HepG2 (cell line): ENCODE measurements around the gene SPRYD4. TPM values are rescaled to one million over a fixed set of nuclear protein-coding genes. Genes with fewer than 3 reads are reported as not detected.

Experiments
- ARNT ChIP-seq: fragments of 450-650 bp; IDR thresholded peaks from 2 replicates; pipeline ENCODE4 v1.6.1; 2017
- ASH2L ChIP-seq: fragments of 300-600, 200-600 bp; sonication (generic); IDR thresholded peaks from 2 replicates; pipeline ENCODE4 v1.7.0; 2017; ENCODE audit warnings: low read depth, mild to moderate bottlenecking, moderate library complexity, mixed read lengths, low read length; ENCODE audit not compliant: insufficient read length
- BRCA1 ChIP-seq: sonication (generic); formaldehyde crosslinking; IDR thresholded peaks from 2 replicates; pipeline ENCODE4 v1.4.0; 2020; ENCODE audit warnings: missing genetic modification reagents
- DR1 ChIP-seq: sonication (generic); formaldehyde crosslinking; IDR thresholded peaks from 2 replicates; pipeline ENCODE4 v1.8.0; 2021; ENCODE audit warnings: mild to moderate bottlenecking, missing genetic modification reagents, inconsistent platforms
- MED1 ChIP-seq: sonication (generic); formaldehyde crosslinking; IDR thresholded peaks from 2 replicates; pipeline ENCODE4 v1.4.0; 2020; ENCODE audit warnings: missing genetic modification reagents
- MIER2 ChIP-seq: IDR thresholded peaks from 2 replicates; pipeline ENCODE4 v1.6.1; 2016; ENCODE audit warnings: missing biosample characterization, missing genetic modification reagents
- MTA1 ChIP-seq: sonication (generic); formaldehyde crosslinking; IDR thresholded peaks from 2 replicates; pipeline ENCODE4 v1.4.0; 2020; ENCODE audit warnings: missing genetic modification reagents, mild to moderate bottlenecking, borderline replicate concordance
- NFKB2 ChIP-seq: sonication (generic); formaldehyde crosslinking; IDR thresholded peaks from 2 replicates; pipeline ENCODE4 v1.4.0; 2020; ENCODE audit warnings: missing genetic modification reagents, borderline replicate concordance
- RXRB ChIP-seq: IDR thresholded peaks from 2 replicates; pipeline ENCODE4 v1.6.1; 2016; ENCODE audit warnings: borderline replicate concordance, missing genetic modification reagents, missing compliant biosample characterization
- SMC3 ChIP-seq: IDR thresholded peaks from 2 replicates; pipeline ENCODE4 v1.6.1; 2011; ENCODE audit warnings: low read length, improper control_type of control experiment
- SYNCRIP ChIP-seq: fragments of 200-400 bp; formaldehyde crosslinking; IDR thresholded peaks from 2 replicates; pipeline ENCODE4 v1.6.1; 2018; ENCODE audit warnings: mild to moderate bottlenecking, low read depth, low read length; ENCODE audit not compliant: insufficient read depth
- U2AF2 ChIP-seq: fragments of 200-400 bp; formaldehyde crosslinking; IDR thresholded peaks from 2 replicates; pipeline ENCODE4 v1.6.1; 2017; ENCODE audit warnings: low read depth, mild to moderate bottlenecking, low read length
- ZFP36L1 ChIP-seq: sonication (generic); formaldehyde crosslinking; IDR thresholded peaks from 2 replicates; pipeline ENCODE4 v1.8.0; 2022; ENCODE audit warnings: mild to moderate bottlenecking, missing genetic modification reagents, moderate library complexity
- ZMYM2 ChIP-seq: sonication (generic); formaldehyde crosslinking; IDR thresholded peaks from 2 replicates; pipeline ENCODE4 v1.8.0; 2022; ENCODE audit warnings: mild to moderate bottlenecking, missing genetic modification reagents
- ZNF850 ChIP-seq: sonication (generic); formaldehyde crosslinking; conservative IDR thresholded peaks from 2 replicates; pipeline ENCODE4 v1.9.0; 2021; ENCODE audit warnings: mild to moderate bottlenecking, missing genetic modification reagents
- polyA plus RNA-seq, 8 experiments: library from polyadenylated mRNA; depleted of rRNA in 3 of 8; stranded (reverse) in 7 of 8; unstranded in 1 of 8; fragments of >200 nt; fragmentation: Illumina TruSeq in 4 of 8; extraction: Trizol in 4 of 8; gene quantifications; 2 replicates each; pipeline versions ENCODE4 v1.2.1 to v1.2.3, GENCODE V29; 2011 to 2016; ENCODE audit warnings: low read depth in 4 of 8, missing spikeins in 1 of 8, mixed read lengths in 1 of 8; ENCODE audit not compliant: insufficient read depth in 1 of 8
- total RNA-seq, 5 experiments: library from RNA; depleted of rRNA; stranded (reverse); fragments of >200 nt; fragmentation: Illumina TruSeq; extraction: Trizol; gene quantifications; 2 replicates each; pipeline ENCODE4 v1.2.3, GENCODE V29; 2016; ENCODE audit warnings: low read depth in 1 of 5
- TF ChIP-seq, protein P1 (sequence below): sonication (generic); formaldehyde crosslinking; IDR thresholded peaks from 2 replicates; pipeline ENCODE4 v1.5.1; 2020; ENCODE audit warnings: missing genetic modification reagents, mild to moderate bottlenecking, borderline replicate concordance
- TF ChIP-seq, protein P2 (sequence below): sonication (generic); formaldehyde crosslinking; IDR thresholded peaks from 2 replicates; pipeline ENCODE4 v1.5.0; 2020; ENCODE audit warnings: mild to moderate bottlenecking, missing genetic modification reagents
- TF ChIP-seq, protein P3 (sequence below): sonication (generic); formaldehyde crosslinking; IDR thresholded peaks from 2 replicates; pipeline ENCODE4 v1.5.0; 2020; ENCODE audit warnings: missing genetic modification reagents
- TF ChIP-seq, protein P4 (sequence below): sonication (generic); formaldehyde crosslinking; IDR thresholded peaks from 2 replicates; pipeline ENCODE4 v1.4.0; 2020; ENCODE audit warnings: missing genetic modification reagents, borderline replicate concordance

Gene SPRYD4
- total and polyA plus RNA-seq, 2 of the 13 experiments (the other 11 are each of a cell fraction or from before 2014, with no cell fraction given) = 3.9 to 4.5 TPM

DNA sequence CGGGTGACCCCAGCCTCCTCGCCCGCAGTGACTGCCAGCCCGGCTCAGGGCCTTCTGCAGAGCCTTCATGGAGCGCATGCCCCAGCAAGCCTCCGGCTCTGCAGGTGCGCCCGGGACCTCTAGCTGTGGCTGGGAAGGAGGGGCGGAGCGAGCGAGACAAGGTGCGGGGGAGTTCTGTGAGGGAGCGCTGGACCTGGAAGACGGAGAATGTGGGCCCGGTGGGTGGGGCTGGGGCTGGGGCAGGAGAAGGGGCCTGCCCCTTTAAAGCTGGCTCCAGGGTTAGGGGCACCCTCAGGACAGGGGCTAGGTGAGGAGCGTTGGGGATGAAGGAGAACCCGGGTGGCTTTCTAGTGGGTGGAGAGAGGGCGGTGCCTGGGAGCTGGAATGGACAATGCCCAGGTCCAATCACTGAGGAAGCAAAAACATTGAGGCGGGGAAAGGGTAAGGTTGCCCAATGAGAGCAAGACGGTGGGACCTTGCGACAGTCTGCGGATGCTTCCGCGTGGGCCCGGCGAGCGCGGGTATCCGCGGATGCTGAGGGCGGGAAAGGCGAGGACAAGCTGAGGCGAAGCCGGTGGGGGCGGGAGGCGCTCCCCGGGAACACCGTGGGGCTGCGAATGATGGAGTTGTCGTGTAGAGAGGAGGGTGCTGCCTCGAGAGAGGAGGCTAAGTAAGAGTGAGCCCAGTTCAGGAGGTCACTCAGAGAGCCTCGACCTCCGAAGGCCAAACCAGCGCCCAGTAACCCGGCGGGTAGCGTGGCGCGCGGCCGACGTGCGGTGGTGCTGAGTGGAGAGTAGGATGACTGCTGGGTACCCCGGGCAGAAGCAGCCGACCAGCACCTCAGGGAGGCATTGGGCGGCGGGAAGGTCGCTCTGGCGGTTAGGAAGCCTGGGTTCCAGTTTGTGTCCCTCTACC lies 19.9 kb downstream of the SPRYD4 start, which contains the start of gene GLS2 (continued):
- TF ChIP-seq, protein P1, sequence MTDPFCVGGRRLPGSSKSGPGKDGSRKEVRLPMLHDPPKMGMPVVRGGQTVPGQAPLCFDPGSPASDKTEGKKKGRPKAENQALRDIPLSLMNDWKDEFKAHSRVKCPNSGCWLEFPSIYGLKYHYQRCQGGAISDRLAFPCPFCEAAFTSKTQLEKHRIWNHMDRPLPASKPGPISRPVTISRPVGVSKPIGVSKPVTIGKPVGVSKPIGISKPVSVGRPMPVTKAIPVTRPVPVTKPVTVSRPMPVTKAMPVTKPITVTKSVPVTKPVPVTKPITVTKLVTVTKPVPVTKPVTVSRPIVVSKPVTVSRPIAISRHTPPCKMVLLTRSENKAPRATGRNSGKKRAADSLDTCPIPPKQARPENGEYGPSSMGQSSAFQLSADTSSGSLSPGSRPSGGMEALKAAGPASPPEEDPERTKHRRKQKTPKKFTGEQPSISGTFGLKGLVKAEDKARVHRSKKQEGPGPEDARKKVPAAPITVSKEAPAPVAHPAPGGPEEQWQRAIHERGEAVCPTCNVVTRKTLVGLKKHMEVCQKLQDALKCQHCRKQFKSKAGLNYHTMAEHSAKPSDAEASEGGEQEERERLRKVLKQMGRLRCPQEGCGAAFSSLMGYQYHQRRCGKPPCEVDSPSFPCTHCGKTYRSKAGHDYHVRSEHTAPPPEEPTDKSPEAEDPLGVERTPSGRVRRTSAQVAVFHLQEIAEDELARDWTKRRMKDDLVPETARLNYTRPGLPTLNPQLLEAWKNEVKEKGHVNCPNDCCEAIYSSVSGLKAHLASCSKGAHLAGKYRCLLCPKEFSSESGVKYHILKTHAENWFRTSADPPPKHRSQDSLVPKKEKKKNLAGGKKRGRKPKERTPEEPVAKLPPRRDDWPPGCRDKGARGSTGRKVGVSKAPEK (CRISPR knock-in tag) = no peak
- no peak for TF ChIP-seq SMC3
- TF ChIP-seq, protein P2, sequence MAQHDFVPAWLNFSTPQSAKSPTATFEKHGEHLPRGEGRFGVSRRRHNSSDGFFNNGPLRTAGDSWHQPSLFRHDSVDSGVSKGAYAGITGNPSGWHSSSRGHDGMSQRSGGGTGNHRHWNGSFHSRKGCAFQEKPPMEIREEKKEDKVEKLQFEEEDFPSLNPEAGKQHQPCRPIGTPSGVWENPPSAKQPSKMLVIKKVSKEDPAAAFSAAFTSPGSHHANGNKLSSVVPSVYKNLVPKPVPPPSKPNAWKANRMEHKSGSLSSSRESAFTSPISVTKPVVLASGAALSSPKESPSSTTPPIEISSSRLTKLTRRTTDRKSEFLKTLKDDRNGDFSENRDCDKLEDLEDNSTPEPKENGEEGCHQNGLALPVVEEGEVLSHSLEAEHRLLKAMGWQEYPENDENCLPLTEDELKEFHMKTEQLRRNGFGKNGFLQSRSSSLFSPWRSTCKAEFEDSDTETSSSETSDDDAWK = no peak
- TF ChIP-seq, protein P3, sequence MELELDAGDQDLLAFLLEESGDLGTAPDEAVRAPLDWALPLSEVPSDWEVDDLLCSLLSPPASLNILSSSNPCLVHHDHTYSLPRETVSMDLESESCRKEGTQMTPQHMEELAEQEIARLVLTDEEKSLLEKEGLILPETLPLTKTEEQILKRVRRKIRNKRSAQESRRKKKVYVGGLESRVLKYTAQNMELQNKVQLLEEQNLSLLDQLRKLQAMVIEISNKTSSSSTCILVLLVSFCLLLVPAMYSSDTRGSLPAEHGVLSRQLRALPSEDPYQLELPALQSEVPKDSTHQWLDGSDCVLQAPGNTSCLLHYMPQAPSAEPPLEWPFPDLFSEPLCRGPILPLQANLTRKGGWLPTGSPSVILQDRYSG = peak; percentile 92; the same call in 1 of the 2 replicates
- peak; percentile 33; the same call in 1 of the 2 replicates for TF ChIP-seq MED1 (CRISPR knock-in tag)
- no peak for TF ChIP-seq ASH2L
- TF ChIP-seq ARNT = no peak
- TF ChIP-seq U2AF2 = no peak
- TF ChIP-seq SYNCRIP = no peak
- TF ChIP-seq, protein P4, sequence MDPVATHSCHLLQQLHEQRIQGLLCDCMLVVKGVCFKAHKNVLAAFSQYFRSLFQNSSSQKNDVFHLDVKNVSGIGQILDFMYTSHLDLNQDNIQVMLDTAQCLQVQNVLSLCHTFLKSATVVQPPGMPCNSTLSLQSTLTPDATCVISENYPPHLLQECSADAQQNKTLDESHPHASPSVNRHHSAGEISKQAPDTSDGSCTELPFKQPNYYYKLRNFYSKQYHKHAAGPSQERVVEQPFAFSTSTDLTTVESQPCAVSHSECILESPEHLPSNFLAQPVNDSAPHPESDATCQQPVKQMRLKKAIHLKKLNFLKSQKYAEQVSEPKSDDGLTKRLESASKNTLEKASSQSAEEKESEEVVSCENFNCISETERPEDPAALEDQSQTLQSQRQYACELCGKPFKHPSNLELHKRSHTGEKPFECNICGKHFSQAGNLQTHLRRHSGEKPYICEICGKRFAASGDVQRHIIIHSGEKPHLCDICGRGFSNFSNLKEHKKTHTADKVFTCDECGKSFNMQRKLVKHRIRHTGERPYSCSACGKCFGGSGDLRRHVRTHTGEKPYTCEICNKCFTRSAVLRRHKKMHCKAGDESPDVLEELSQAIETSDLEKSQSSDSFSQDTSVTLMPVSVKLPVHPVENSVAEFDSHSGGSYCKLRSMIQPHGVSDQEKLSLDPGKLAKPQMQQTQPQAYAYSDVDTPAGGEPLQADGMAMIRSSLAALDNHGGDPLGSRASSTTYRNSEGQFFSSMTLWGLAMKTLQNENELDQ (CRISPR knock-in tag) = no peak
- peak; percentile 99 for TF ChIP-seq NFKB2 (CRISPR knock-in tag)
- TF ChIP-seq DR1 (CRISPR knock-in tag) = peak; percentile 61; the same call in 1 of the 2 replicates
- no peak for TF ChIP-seq RXRB
- peak; percentile 85; the same call in 1 of the 2 replicates for TF ChIP-seq BRCA1
- TF ChIP-seq ZNF850 (CRISPR knock-in tag) = 0 out of 2 replicates have a peak, but pooled peaks have one; percentile 34
- peak; percentile 80 for TF ChIP-seq ZMYM2 (CRISPR knock-in tag)
- TF ChIP-seq MIER2 = no peak
- TF ChIP-seq ZFP36L1 = peak; percentile 84; the same call in 1 of the 2 replicates
- TF ChIP-seq MTA1 = no peak
